Cardiac muscle cell (in vitro differentiated cells and primary cell): ENCODE data around the gene NES. TPM values are rescaled to one million over a fixed set of nuclear protein-coding genes. Genes with fewer than 3 reads are reported as not detected.
A peak's percentile ranks its signal among the peaks of the same experiment; 100 is the strongest.

Experiments used
- DNase-seq, 2 donors: peaks; one replicate each; pipeline versions ENCODE4 v3.0.0 to v3.0.0-alpha.2; 2010 to 2017; ENCODE audit warnings: low read depth in 1 of 2, low spot score in 1 of 2
- H3K27ac ChIP-seq: fragments of 200-600 bp; sonication (generic); 2 replicates; pipeline ENCODE4 v1.5.1; 2016
- H3K27me3 ChIP-seq: fragments of 200-600 bp; sonication (generic); 2 replicates; pipeline ENCODE4 v1.6.0; 2016; ENCODE audit warnings: control low read depth
- H3K36me3 ChIP-seq: fragments of 200-600 bp; sonication (generic); 2 replicates; pipeline ENCODE4 v1.5.1; 2016; ENCODE audit warnings: control low read depth
- H3K4me1 ChIP-seq: fragments of 200-600 bp; sonication (generic); 2 replicates; pipeline ENCODE4 v1.8.1; 2017; ENCODE audit warnings: low read depth, mild to moderate bottlenecking, mixed run types
- H3K4me3 ChIP-seq: fragments of 200-600 bp; sonication (generic); 2 replicates; pipeline ENCODE4 v1.5.1; 2016; ENCODE audit warnings: mild to moderate bottlenecking
- H3K9me3 ChIP-seq: fragments of 200-600 bp; sonication (generic); 2 replicates; pipeline ENCODE4 v1.5.1; 2017; ENCODE audit warnings: low read depth, mild to moderate bottlenecking, control low read depth
- CTCF ChIP-seq: IDR thresholded peaks from 2 replicates; pipeline ENCODE4 v1.5.1; 2012; ENCODE audit warnings: low read depth, mild to moderate bottlenecking, low read length
- polyA plus RNA-seq: library from polyadenylated mRNA; unstranded; fragments of >200 nt; fragmentation: Nextera tagmentation; extraction: Ambion mirVana; gene quantifications from 2 replicates; pipeline ENCODE4 v1.2.1, GENCODE V29; 2016
- total RNA-seq: library from RNA; depleted of rRNA; stranded (reverse); fragments of >200 nt; gene quantifications from 2 replicates; pipeline ENCODE4 v1.2.3, GENCODE V29; 2016

The NES gene
- total and polyA plus RNA-seq, 2 experiments from 2014 or later, result 86.5 to 391 TPM

GRCh38 chr1:156665539-156665938 is 11.7 kb downstream of the NES start:
- peak overlapping the region; percentile 100 for H3K27ac ChIP-seq

GRCh38 chr1:156664767-156665411 is 12.3 kb downstream of the NES start:
- TF ChIP-seq CTCF, result no peak
- no peaks in the 10 kb centered on the region for H3K27me3 ChIP-seq
- peak in 1 of 2 donors; percentile 92 for DNase-seq
- peak overlapping the region; percentile 0 for H3K4me3 ChIP-seq
- H3K4me1 ChIP-seq, result peaks cover 93% of the 10 kb centered on the region
- peak overlapping the region; percentile 100 for H3K27ac ChIP-seq
- H3K36me3 ChIP-seq, result no peaks in the 10 kb centered on the region
- no peaks in the 10 kb centered on the region for H3K9me3 ChIP-seq

More at GRCh38 chr1:156665539-156665938, 11.7 kb downstream of the NES start:
- no peak for DNase-seq
- H3K27me3 ChIP-seq, result no peaks in the 10 kb centered on the region
- TF ChIP-seq CTCF, result no peak
- H3K4me1 ChIP-seq, result peaks cover 96% of the 10 kb centered on the region
- H3K4me3 ChIP-seq, result no peak overlapping the region
- no peaks in the 10 kb centered on the region for H3K9me3 ChIP-seq
- no peaks in the 10 kb centered on the region for H3K36me3 ChIP-seq

- Histone ChIP-seq H3K27me3 (no peaks in the 10 kb centered on the region), H3K4me3 (peak overlapping the region; percentile 0), H3K4me1 (peaks cover 86% of the 10 kb centered on the region), H3K36me3 (no peaks in the 10 kb centered on the region), H3K9me3 (no peaks in the 10 kb centered on the region), H3K27ac (peak overlapping the region; percentile 100)
- peak in 1 of 2 donors; percentile 76 for DNase-seq
- TF ChIP-seq CTCF, result no peak
These were observed 13.0 kb downstream of the NES start for GRCh38 chr1:156664046-156664766.

GRCh38 chr1:156663178-156663577 is 14.0 kb downstream of the NES start:
- H3K4me3 ChIP-seq, result no peak overlapping the region
- peaks cover 76% of the 10 kb centered on the region for H3K4me1 ChIP-seq
- H3K27ac ChIP-seq, result peak overlapping the region; percentile 100
- no peaks in the 10 kb centered on the region for H3K9me3 ChIP-seq
- DNase-seq, result peak in 1 of 2 donors; percentile 61
- TF ChIP-seq CTCF, result no peak
- no peaks in the 10 kb centered on the region for H3K36me3 ChIP-seq
- H3K27me3 ChIP-seq, result peaks cover 2% of the 10 kb centered on the region

GRCh38 chr1:156662800-156663055 is 14.5 kb downstream of the NES start:
- H3K9me3 ChIP-seq, result no peaks in the 10 kb centered on the region
- H3K4me3 ChIP-seq, result no peak overlapping the region
- H3K36me3 ChIP-seq, result no peaks in the 10 kb centered on the region
- no peak for TF ChIP-seq CTCF
- H3K27me3 ChIP-seq, result peaks cover 6% of the 10 kb centered on the region
- peaks cover 72% of the 10 kb centered on the region for H3K4me1 ChIP-seq
- peak overlapping the region; percentile 100 for H3K27ac ChIP-seq
- DNase-seq, result no peak
